Glutamatergic neuron (in vitro differentiated cells): ENCODE measurements around the gene SLC36A4. TPM values are rescaled to one million over a fixed set of nuclear protein-coding genes. Genes with fewer than 3 reads are reported as not detected.

Source experiments
- DNase-seq: peaks from one replicate; pipeline ENCODE4 v3.0.0; 2022
- H3K27ac Mint-ChIP-seq: one replicate; pipeline ENCODE4 v1.8.0; 2020; ENCODE audit warnings: mild to moderate bottlenecking, mixed read lengths, inconsistent platforms; ENCODE audit not compliant: unreplicated experiment
- H3K27me3 Mint-ChIP-seq: one replicate; pipeline ENCODE4 v1.8.0; 2020; ENCODE audit warnings: mild to moderate bottlenecking, moderate library complexity, mixed read lengths, inconsistent platforms; ENCODE audit not compliant: unreplicated experiment
- H3K36me3 Mint-ChIP-seq: one replicate; pipeline ENCODE4 v1.8.0; 2020; ENCODE audit warnings: mild to moderate bottlenecking, mixed read lengths, inconsistent platforms; ENCODE audit not compliant: unreplicated experiment
- H3K4me1 Mint-ChIP-seq: one replicate; pipeline ENCODE4 v1.8.0; 2020; ENCODE audit warnings: mild to moderate bottlenecking, low read depth, mixed read lengths, inconsistent platforms; ENCODE audit not compliant: unreplicated experiment
- H3K4me3 Mint-ChIP-seq: one replicate; pipeline ENCODE4 v1.8.0; 2020; ENCODE audit warnings: mild to moderate bottlenecking, mixed read lengths, inconsistent platforms; ENCODE audit not compliant: unreplicated experiment
- H3K9me3 Mint-ChIP-seq: one replicate; pipeline ENCODE4 v1.8.0; 2020; ENCODE audit warnings: mild to moderate bottlenecking, moderate library complexity, mixed read lengths, inconsistent platforms; ENCODE audit not compliant: unreplicated experiment
- total RNA-seq: library from RNA; stranded (reverse); fragmentation: NEBNext Ultra II Directional; extraction: Animal tissue kit (Norgen Biotek cat#: 25700); gene quantifications from one replicate; pipeline ENCODE4 v1.2.1, GENCODE V29; 2021; ENCODE audit not compliant: unreplicated experiment
- TF ChIP-seq, protein P1 (sequence below): fragments of 200-600 bp; sonication (generic); IDR thresholded peaks from one replicate; pipeline ENCODE4 v1.5.0; 2021; ENCODE audit not compliant: partially characterized antibody, unreplicated experiment

Gene SLC36A4
- total RNA-seq, 1 donor from 2014 or later: 33.1 TPM

DNA sequence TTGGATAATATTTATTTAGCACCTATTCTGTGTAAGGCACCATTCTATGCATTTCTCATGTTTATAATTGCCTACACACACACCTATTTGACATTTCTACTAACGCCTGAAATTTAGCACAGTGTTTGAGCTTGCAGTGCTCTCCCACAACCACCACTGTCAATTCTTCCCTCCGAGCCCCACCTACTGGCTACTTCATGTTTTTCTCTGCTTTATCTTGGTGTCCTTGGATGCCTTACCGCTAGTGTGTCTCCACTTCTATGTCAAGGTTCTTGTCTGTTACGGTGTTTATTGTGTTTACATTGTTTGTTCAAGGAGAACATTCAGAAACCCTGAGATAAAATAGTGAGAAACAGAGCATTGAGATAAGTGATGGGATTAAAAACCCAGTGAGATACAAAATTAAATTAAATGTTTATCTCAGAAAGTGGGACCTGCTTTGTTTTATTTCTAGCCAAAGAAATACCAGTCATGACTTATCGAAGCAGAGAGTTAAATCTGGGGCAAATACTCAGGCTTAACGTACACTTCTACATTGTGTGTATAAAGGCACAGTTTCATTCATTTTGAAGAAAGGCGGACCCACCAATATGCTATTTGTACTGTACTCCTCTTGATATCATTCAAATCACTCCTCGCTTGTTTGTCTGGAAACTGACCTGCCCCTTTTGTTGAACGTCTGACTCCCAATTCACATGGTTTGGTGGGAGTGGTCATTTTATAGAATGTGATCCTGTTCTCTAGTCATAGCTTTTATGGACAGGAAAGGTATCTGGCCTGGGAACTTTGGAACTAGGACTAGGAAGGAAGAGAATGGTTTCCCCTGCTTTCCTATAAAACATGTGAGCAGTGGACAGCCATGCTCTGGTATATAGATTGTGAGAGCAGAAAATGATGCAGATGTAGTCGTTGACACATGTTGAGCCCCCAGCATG is 39.2 kb upstream of the SLC36A4 start:
- Mint-ChIP-seq H3K27ac (no peak overlapping the region), H3K36me3 (no peaks in the 10 kb centered on the region), H3K4me1 (peaks cover 3% of the 10 kb centered on the region), H3K4me3 (no peak overlapping the region), H3K27me3 (no peaks in the 10 kb centered on the region), H3K9me3 (no peaks in the 10 kb centered on the region)
- TF ChIP-seq, protein P1, sequence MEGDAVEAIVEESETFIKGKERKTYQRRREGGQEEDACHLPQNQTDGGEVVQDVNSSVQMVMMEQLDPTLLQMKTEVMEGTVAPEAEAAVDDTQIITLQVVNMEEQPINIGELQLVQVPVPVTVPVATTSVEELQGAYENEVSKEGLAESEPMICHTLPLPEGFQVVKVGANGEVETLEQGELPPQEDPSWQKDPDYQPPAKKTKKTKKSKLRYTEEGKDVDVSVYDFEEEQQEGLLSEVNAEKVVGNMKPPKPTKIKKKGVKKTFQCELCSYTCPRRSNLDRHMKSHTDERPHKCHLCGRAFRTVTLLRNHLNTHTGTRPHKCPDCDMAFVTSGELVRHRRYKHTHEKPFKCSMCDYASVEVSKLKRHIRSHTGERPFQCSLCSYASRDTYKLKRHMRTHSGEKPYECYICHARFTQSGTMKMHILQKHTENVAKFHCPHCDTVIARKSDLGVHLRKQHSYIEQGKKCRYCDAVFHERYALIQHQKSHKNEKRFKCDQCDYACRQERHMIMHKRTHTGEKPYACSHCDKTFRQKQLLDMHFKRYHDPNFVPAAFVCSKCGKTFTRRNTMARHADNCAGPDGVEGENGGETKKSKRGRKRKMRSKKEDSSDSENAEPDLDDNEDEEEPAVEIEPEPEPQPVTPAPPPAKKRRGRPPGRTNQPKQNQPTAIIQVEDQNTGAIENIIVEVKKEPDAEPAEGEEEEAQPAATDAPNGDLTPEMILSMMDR: peak; percentile 49
- peak; percentile 27 for DNase-seq

- Mint-ChIP-seq H3K4me3 (no peak overlapping the region), H3K27ac (no peak overlapping the region), H3K27me3 (no peaks in the 10 kb centered on the region), H3K36me3 (no peaks in the 10 kb centered on the region), H3K9me3 (no peaks in the 10 kb centered on the region), H3K4me1 (peaks cover 3% of the 10 kb centered on the region)
- TF ChIP-seq, protein P1: peak; percentile 75
- DNase-seq: peak; percentile 90
Measured at GRCh38 chr11:93234602-93235207, 36.9 kb upstream of the SLC36A4 start.

DNA sequence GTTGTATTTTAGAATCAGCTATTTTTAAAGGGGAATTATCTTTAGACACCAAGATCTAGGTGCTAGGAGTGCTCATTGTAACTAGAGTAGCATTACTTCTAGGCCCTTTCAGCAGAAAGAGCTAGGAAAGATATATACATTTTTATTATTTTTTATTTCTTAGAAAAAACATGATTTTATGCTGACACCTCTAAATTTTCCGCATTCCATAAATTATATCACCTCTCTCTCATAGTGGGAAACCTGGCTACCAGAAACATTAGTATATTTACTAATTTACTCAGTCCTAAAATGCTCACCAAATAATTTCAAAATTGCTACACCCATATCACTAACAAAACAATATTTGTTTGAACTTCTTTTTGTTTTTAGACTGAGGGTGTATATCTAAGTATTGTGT is 32.1 kb upstream of the SLC36A4 start:
- no peaks in the 10 kb centered on the region for H3K4me1 Mint-ChIP-seq
- DNase-seq: no peak
- no peaks in the 10 kb centered on the region for H3K9me3 Mint-ChIP-seq
- TF ChIP-seq, protein P1: no peak
- H3K27ac Mint-ChIP-seq: no peak overlapping the region
- H3K36me3 Mint-ChIP-seq: no peaks in the 10 kb centered on the region
- H3K27me3 Mint-ChIP-seq: no peaks in the 10 kb centered on the region
- no peak overlapping the region for H3K4me3 Mint-ChIP-seq

- Mint-ChIP-seq H3K27me3 (no peaks in the 10 kb centered on the region), H3K27ac (no peak overlapping the region), H3K36me3 (no peaks in the 10 kb centered on the region), H3K9me3 (no peaks in the 10 kb centered on the region), H3K4me1 (no peaks in the 10 kb centered on the region), H3K4me3 (no peak overlapping the region)
- TF ChIP-seq, protein P1: no peak
- no peak for DNase-seq
Measured at GRCh38 chr11:93225662-93226061, 27.9 kb upstream of the SLC36A4 start.

DNA sequence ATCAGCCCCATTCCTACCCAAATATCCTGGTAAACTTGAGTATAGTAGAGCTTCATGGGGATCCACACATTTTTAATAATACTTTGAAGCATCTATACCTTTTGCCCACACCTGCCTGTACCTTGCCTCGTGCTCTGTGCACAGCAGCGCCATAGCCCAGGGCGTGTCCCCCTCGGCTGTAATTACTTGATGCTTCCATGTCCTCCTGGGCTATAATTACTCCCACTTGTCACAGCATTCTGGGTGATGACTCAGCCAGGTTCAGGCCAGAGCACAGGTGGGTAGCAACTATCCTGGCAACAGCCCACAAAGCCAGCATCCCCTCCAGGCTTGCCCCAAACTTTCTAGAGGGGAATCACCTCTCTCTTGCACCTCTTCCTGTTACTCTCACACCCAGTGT is 23.7 kb upstream of the SLC36A4 start:
- peaks cover 6% of the 10 kb centered on the region for H3K4me1 Mint-ChIP-seq
- H3K4me3 Mint-ChIP-seq: no peak overlapping the region
- H3K27me3 Mint-ChIP-seq: no peaks in the 10 kb centered on the region
- TF ChIP-seq, protein P1: no peak
- no peak overlapping the region for H3K27ac Mint-ChIP-seq
- DNase-seq: no peak
- H3K9me3 Mint-ChIP-seq: no peaks in the 10 kb centered on the region
- H3K36me3 Mint-ChIP-seq: no peaks in the 10 kb centered on the region
